Neural cell (in vitro differentiated cells): ENCODE results near the gene MRM1. TPM values are rescaled to one million over a fixed set of nuclear protein-coding genes. Genes with fewer than 3 reads are reported as not detected.

Source experiments
- H2AFZ ChIP-seq: fragments of 200-600, 300-800 bp; sonication (generic), shearing (Covaris generic); 2 replicates; pipeline ENCODE4 v1.6.0; 2014; ENCODE audit warnings: low read depth, mild to moderate bottlenecking, antibody characterized with exemption, low read length, moderate library complexity
- H3F3A ChIP-seq: fragments of 200-600 bp; shearing (Covaris generic); 2 replicates; pipeline ENCODE4 v1.6.1; 2016; ENCODE audit warnings: mild to moderate bottlenecking, moderate library complexity, mixed read lengths, antibody characterized with exemption, low read length; ENCODE audit not compliant: insufficient read depth, poor library complexity, severe bottlenecking
- H3K27ac ChIP-seq: fragments of 200-600, 300-800 bp; sonication (generic), shearing (Covaris generic); 2 replicates; pipeline ENCODE4 v1.5.1; 2014; ENCODE audit warnings: mild to moderate bottlenecking, low read length, moderate library complexity
- H3K27me3 ChIP-seq: fragments of 300-800, 200-600 bp; sonication (generic), shearing (Covaris generic); 2 replicates; pipeline ENCODE4 v1.6.0; 2014; ENCODE audit warnings: mild to moderate bottlenecking, low read depth, low read length, moderate library complexity; ENCODE audit not compliant: insufficient read depth
- H3K36me3 ChIP-seq: fragments of 300-800, 200-600 bp; sonication (generic), shearing (Covaris generic); 2 replicates; pipeline ENCODE4 v1.5.1; 2014; ENCODE audit warnings: mild to moderate bottlenecking, antibody characterized with exemption, low read length, moderate library complexity; ENCODE audit not compliant: insufficient read depth
- H3K4me2 ChIP-seq: fragments of 300-800, 200-600 bp; sonication (generic), shearing (Covaris generic); 2 replicates; pipeline ENCODE4 v1.6.0; 2014; ENCODE audit warnings: mild to moderate bottlenecking, low read length
- H3K4me3 ChIP-seq: fragments of 300-800, 200-600 bp; sonication (generic), shearing (Covaris generic); 2 replicates; pipeline ENCODE4 v1.5.1; 2014; ENCODE audit warnings: mild to moderate bottlenecking, low read length, moderate library complexity
- H3K79me2 ChIP-seq: fragments of 200-600 bp; shearing (Covaris generic); replicated peaks from 2 replicates; pipeline ENCODE4 v1.6.0; 2014; ENCODE audit warnings: mild to moderate bottlenecking, low read length, moderate library complexity; ENCODE audit not compliant: insufficient read depth
- H3K9ac ChIP-seq: fragments of 300-800, 200-600 bp; sonication (generic), shearing (Covaris generic); 2 replicates; pipeline ENCODE4 v1.6.1; 2016; ENCODE audit warnings: mild to moderate bottlenecking, low read length, mixed read lengths
- H3K9me2 ChIP-seq: fragments of 200-600 bp; shearing (Covaris generic); 2 replicates; pipeline ENCODE4 v1.6.1; 2016; ENCODE audit warnings: mild to moderate bottlenecking, low read length, mixed read lengths; ENCODE audit not compliant: insufficient read depth
- H3K9me3 ChIP-seq: fragments of 200-600, 300-800 bp; sonication (generic), shearing (Covaris generic); 2 replicates; pipeline ENCODE4 v1.6.1; 2016; ENCODE audit warnings: mild to moderate bottlenecking, mixed run types, low read length, moderate library complexity, mixed read lengths
- H4K20me1 ChIP-seq: fragments of 200-600 bp; shearing (Covaris generic); 2 replicates; pipeline ENCODE4 v1.6.1; 2016; ENCODE audit warnings: mild to moderate bottlenecking, mixed run types; ENCODE audit not compliant: insufficient read depth
- EP300 ChIP-seq: fragments of 450-650 bp; conservative IDR thresholded peaks from 2 replicates; pipeline ENCODE4 v1.6.1; 2014; ENCODE audit warnings: antibody characterized with exemption, mild to moderate bottlenecking, moderate library complexity; ENCODE audit not compliant: poor library complexity, severe bottlenecking
- EZH2 ChIP-seq: fragments of 200-600, 300-800 bp; shearing (Covaris generic), sonication (generic); IDR thresholded peaks from 2 replicates; pipeline ENCODE4 v1.6.1; 2014; ENCODE audit warnings: antibody characterized with exemption, low read length, borderline replicate concordance, mild to moderate bottlenecking; ENCODE audit not compliant: insufficient read depth, poor library complexity, severe bottlenecking
- MXI1 ChIP-seq: fragments of 450-650 bp; conservative IDR thresholded peaks from 2 replicates; pipeline ENCODE4 v1.6.1; 2014; ENCODE audit warnings: antibody characterized with exemption, mild to moderate bottlenecking; ENCODE audit not compliant: poor library complexity, severe bottlenecking
- POLR2AphosphoS5 ChIP-seq: IDR thresholded peaks from 2 replicates; pipeline ENCODE4 v1.6.1; 2012
- RAD21 ChIP-seq: fragments of 450-650 bp; conservative IDR thresholded peaks from 2 replicates; pipeline ENCODE4 v1.6.1; 2014; ENCODE audit warnings: antibody characterized with exemption, mild to moderate bottlenecking, moderate library complexity
- REST ChIP-seq: IDR thresholded peaks from 2 replicates; pipeline ENCODE4 v1.6.1; 2012; ENCODE audit warnings: borderline replicate concordance
- SMC3 ChIP-seq: fragments of 450-650 bp; conservative IDR thresholded peaks from 2 replicates; pipeline ENCODE4 v1.6.1; 2014; ENCODE audit warnings: antibody characterized with exemption, mild to moderate bottlenecking, moderate library complexity; ENCODE audit not compliant: poor library complexity
- TAF1 ChIP-seq: IDR thresholded peaks from 2 replicates; pipeline ENCODE4 v1.6.1; 2012; ENCODE audit warnings: low read depth
- polyA plus RNA-seq: library from polyadenylated mRNA; depleted of rRNA; stranded (reverse); fragments of >200 nt; gene quantifications from 2 replicates; pipeline ENCODE4 v1.2.3, GENCODE V29; 2014
- TF ChIP-seq, protein P1 (sequence below): fragments of 450-650 bp; IDR thresholded peaks from 2 replicates; pipeline ENCODE4 v1.5.1; 2014; ENCODE audit warnings: antibody characterized with exemption, mild to moderate bottlenecking, moderate library complexity; ENCODE audit not compliant: poor library complexity, severe bottlenecking

The MRM1 gene
- polyA plus RNA-seq, 1 donor from 2014 or later = 1.8 TPM

- Histone ChIP-seq H3K36me3 (no peaks in the 10 kb centered on the region), H3K4me3 (no peak overlapping the region), H3K79me2 (no peaks in the 10 kb centered on the region), H3K27me3 (no peaks in the 10 kb centered on the region), H4K20me1 (no peaks in the 10 kb centered on the region), H3K9me3 (no peaks in the 10 kb centered on the region), H3K27ac (no peak overlapping the region), H3K4me2 (no peak overlapping the region), H2AFZ (no peak overlapping the region), H3K9ac (no peak overlapping the region), H3K9me2 (no peaks in the 10 kb centered on the region), H3F3A (no peaks in the 10 kb centered on the region)
- TF ChIP-seq MXI1 = no peak
- TF ChIP-seq RAD21 = no peak
- TF ChIP-seq SMC3 = no peak
- TF ChIP-seq EP300 = no peak
- no peak for TF ChIP-seq TAF1
- TF ChIP-seq, protein P1, sequence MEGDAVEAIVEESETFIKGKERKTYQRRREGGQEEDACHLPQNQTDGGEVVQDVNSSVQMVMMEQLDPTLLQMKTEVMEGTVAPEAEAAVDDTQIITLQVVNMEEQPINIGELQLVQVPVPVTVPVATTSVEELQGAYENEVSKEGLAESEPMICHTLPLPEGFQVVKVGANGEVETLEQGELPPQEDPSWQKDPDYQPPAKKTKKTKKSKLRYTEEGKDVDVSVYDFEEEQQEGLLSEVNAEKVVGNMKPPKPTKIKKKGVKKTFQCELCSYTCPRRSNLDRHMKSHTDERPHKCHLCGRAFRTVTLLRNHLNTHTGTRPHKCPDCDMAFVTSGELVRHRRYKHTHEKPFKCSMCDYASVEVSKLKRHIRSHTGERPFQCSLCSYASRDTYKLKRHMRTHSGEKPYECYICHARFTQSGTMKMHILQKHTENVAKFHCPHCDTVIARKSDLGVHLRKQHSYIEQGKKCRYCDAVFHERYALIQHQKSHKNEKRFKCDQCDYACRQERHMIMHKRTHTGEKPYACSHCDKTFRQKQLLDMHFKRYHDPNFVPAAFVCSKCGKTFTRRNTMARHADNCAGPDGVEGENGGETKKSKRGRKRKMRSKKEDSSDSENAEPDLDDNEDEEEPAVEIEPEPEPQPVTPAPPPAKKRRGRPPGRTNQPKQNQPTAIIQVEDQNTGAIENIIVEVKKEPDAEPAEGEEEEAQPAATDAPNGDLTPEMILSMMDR = no peak
- TF ChIP-seq POLR2AphosphoS5 = no peak
- no peak for TF ChIP-seq EZH2
- no peak for TF ChIP-seq REST
Measured at GRCh38 chr17:36616061-36617029, 15.0 kb downstream of the MRM1 start.

- H3K36me3 ChIP-seq = no peaks in the 10 kb centered on the region
- H3K4me3 ChIP-seq = no peak overlapping the region
Measured at GRCh38 chr17:36617773-36618172, 16.4 kb downstream of the MRM1 start.

More at GRCh38 chr17:36617773-36618172, 16.4 kb downstream of the MRM1 start:
- Histone ChIP-seq H3K9me3 (no peaks in the 10 kb centered on the region), H3K27ac (no peak overlapping the region), H3F3A (no peaks in the 10 kb centered on the region), H3K9me2 (no peaks in the 10 kb centered on the region), H3K79me2 (no peaks in the 10 kb centered on the region), H4K20me1 (no peaks in the 10 kb centered on the region), H3K9ac (no peak overlapping the region), H3K27me3 (no peaks in the 10 kb centered on the region), H2AFZ (no peak overlapping the region), H3K4me2 (no peak overlapping the region)
- TF ChIP-seq SMC3 (no peak), MXI1 (no peak), RAD21 (no peak), POLR2AphosphoS5 (no peak), REST (no peak)
- TF ChIP-seq, protein P1 = no peak
